ENCODE measurements around the gene RPL22L1. TPM values are rescaled to one million over a fixed set of nuclear protein-coding genes. Genes with fewer than 3 reads are reported as not detected.
"Not testable (repeated sequence)": the region's sequence is repeated elsewhere in the genome, so short reads cannot be mapped to it uniquely, and the experiment has no call there.

RPL22L1 gene
- 46.7 and 64.9 TPM in 2 replicates for total RNA-seq (2014; rRNA removed; shearing (Covaris generic))

DNA sequence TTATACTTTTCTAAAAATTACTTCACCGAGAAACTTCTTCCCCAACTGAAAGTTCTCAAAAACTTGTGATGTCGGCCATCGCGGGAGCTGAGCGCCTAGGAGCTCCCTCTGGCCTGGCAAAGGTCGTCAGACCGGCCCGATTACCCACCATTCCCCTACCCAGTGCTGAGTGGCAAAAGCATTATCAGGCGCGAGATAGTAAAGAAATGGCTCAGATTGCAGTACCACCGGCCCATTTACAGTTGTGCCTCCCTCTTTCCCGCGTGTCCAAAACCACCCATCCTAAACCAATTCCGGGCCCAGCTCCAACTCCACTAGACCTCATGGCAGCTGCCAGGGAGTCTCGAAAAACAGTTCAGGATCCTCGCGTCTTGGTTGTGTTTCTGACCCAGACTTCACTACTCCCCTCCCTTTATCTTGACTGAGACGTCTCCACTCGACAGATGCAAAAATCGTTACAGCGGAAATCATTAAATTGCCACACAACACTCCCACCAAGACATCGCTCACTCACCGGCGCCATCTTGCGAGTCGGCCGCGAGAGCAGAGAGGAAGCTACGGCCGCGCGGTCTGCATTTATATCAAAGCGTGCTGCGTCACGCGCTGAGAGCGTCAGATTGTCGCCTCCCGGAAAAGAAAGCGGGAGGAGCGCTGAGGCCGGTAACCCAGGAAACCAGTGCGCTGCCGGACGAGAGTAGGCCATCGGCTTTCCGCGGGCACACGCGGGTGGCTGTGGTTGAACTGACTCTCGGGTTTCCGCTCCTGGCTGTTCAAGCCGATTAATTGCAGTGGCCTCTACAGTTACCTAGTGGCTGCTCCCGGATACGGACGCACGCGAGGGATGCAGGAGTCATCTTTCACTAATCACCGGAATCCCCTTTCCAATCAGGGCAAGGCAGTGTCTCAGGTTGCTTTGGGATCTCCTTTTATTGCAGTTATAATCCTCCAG is at the start of gene RPL22L1:
RPL22L1 (minus strand) TSS at position 551 of the 949 bp plus-strand sequence; CDS start at position 523, 28 bp downstream.
- H3K36me3 ChIP-seq (replicated peaks; ENCODE audit: control insufficient read depth, insufficient read depth, low read length), result peaks cover 8% of the 10 kb centered on the region
- peak within 1 kb of the TSS; percentile 68 for H3K4me3 ChIP-seq (ENCODE audit: insufficient read depth, low read depth, low read length)
- DNase-seq, result peak; percentile 79
- no peaks in the 10 kb centered on the region for H3K27me3 ChIP-seq (ENCODE audit: control insufficient read depth, insufficient read depth, low read length)

DNA sequence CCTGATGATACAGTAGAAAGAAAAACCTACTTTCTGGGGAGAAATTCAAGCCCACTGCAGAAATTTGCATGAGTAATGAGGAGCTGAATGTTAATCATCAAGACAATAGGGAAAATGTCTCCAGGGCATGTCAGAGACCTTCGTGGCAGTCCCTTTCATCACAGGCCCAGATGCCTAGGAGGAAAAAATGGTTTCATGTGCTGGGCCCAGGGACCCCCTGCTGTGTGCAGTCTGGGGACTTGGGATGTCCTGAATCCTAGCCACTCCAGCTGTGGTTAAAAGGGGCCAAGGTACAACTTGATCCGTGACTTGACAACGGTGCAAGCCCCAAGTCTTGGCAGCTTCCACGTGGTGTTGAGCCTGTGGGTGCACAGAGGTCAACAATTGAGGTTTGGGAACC is 48.7 kb upstream of the RPL22L1 start:
- Histone ChIP-seq H3K4me3 (ENCODE audit: insufficient read depth, low read depth, low read length) (no peak overlapping the region), H3K36me3 (replicated peaks; ENCODE audit: control insufficient read depth, insufficient read depth, low read length) (no peaks in the 10 kb centered on the region), H3K27me3 (ENCODE audit: control insufficient read depth, insufficient read depth, low read length) (no peaks in the 10 kb centered on the region)
- no peak for DNase-seq

DNA sequence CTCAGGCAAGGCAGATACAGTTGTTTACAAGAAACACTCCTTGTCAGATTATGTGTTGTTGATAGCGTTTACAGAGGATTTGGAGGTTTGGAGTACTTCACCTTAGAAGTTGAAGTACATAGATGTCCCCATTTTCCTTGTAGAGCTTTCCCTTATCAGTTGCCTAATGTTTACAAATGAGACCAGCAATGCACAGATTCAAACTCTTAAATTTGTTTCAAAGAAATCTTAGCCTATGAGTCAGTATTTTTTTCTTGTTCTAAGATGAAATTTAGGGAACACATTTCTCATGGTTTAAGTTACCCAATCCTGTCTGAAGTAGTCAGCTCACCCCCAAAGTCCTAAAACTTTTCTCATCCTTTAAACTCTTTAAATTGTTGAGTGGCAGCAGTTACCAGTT is 44.7 kb upstream of the RPL22L1 start:
- Histone ChIP-seq H3K27me3 (ENCODE audit: control insufficient read depth, insufficient read depth, low read length) (no peaks in the 10 kb centered on the region), H3K4me3 (ENCODE audit: insufficient read depth, low read depth, low read length) (no peak overlapping the region), H3K36me3 (replicated peaks; ENCODE audit: control insufficient read depth, insufficient read depth, low read length) (no peaks in the 10 kb centered on the region)
- no peak for DNase-seq

DNA sequence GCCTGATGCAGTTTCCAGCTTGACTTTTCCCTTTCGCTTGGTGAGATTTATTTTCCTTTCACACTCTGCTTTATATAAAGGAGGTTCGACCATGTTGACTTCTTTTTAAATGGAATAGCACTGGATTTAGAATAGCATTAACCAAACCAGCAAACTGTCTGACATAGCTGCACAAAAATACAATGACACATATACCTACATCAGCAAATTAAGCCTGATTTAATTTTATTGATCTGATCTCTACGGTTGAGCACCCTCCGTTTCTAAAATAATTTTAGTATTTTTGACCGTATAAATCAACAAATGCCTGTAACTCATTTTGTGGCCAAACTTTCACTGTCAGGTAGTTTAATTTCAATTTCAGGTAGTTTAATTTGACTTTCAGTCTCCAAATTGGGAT is 44.2 kb upstream of the RPL22L1 start:
- no peaks in the 10 kb centered on the region for H3K36me3 ChIP-seq (replicated peaks; ENCODE audit: control insufficient read depth, insufficient read depth, low read length)
- peaks cover under 1% of the 10 kb centered on the region for H3K27me3 ChIP-seq (ENCODE audit: control insufficient read depth, insufficient read depth, low read length)
- no peak for DNase-seq
- no peak overlapping the region for H3K4me3 ChIP-seq (ENCODE audit: insufficient read depth, low read depth, low read length)

DNA sequence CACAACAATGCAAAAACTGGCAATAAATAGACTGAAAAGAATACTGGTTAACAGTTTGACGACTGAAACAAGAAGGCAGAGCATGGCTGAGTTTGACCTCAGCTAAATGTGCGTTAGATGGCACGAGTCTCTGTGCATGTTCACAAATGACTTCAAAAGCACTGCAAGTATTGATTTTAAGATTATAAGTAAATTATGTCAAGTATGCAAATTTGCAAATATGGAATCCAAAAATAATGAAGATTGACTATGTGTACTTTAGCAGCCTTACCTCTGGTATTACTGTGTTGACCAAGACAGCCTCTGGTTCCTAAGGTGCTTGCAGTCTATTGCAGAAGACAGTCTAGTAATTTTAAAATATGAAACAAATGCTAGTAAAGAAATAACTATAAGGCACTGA is 41.1 kb upstream of the RPL22L1 start:
- Histone ChIP-seq H3K36me3 (replicated peaks; ENCODE audit: control insufficient read depth, insufficient read depth, low read length) (no peaks in the 10 kb centered on the region), H3K4me3 (ENCODE audit: insufficient read depth, low read depth, low read length) (no peak overlapping the region), H3K27me3 (ENCODE audit: control insufficient read depth, insufficient read depth, low read length) (peaks cover 20% of the 10 kb centered on the region)
- DNase-seq, result no peak

DNA sequence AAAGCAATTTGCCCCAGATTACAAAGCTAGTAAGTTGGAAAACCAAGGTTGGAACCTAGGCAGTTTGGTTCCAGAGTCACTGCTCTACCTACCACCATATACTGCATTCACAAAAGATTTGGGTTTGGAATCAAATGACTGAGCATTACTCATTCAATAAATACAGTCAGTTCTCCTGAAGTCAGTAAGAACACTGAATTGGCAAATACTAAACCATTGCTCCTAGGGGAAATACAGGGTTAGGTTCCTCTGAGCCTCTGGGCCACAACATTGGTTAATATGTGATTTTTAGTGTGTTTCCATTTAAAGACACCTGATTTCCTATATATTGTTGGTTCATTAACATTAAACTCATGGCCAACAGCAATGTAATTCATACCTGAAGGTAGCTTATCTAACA is 40.5 kb upstream of the RPL22L1 start:
- no peak overlapping the region for H3K4me3 ChIP-seq (ENCODE audit: insufficient read depth, low read depth, low read length)
- peaks cover 20% of the 10 kb centered on the region for H3K27me3 ChIP-seq (ENCODE audit: control insufficient read depth, insufficient read depth, low read length)
- DNase-seq, result no peak
- no peaks in the 10 kb centered on the region for H3K36me3 ChIP-seq (replicated peaks; ENCODE audit: control insufficient read depth, insufficient read depth, low read length)

DNA sequence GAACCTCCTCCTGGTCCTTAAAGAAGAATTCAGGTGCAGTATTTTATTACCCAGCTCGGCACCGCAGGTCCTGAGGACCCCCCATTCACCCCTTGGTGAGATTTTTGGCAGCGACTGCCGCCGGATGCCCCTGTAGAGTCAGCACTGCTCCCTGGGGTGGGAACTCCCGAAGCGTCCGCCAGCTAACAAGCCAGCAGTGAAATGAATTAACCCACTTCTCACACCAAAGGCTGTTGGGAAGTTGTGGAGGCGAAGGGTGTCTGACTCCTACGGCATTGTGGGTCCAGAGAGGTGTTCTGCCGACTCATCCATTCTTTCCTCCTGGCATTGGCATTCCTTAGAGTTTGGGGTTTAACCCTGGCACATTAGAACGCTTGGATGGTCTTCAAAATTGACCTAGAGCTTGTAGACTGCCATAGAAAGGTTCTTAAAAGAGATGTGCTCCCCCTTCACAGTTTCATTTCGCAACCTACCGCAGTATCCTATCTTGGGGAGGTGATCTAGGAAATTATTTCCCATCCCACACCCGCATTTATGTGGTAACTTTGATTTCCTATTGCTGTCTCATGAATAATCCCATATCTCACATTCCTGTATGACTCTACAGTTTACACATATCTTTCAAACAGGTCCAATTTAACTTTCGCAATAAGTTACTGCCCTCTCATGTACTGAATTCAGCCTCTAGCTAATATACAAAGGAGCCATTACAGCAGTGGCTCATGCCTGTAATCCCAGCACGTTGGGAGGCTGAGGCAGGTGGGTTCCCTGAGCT is 39.3 kb upstream of the RPL22L1 start:
- DNase-seq, result no peak
- H3K36me3 ChIP-seq (replicated peaks; ENCODE audit: control insufficient read depth, insufficient read depth, low read length), result no peaks in the 10 kb centered on the region
- H3K27me3 ChIP-seq (ENCODE audit: control insufficient read depth, insufficient read depth, low read length), result peaks cover 20% of the 10 kb centered on the region
- no peak overlapping the region for H3K4me3 ChIP-seq (ENCODE audit: insufficient read depth, low read depth, low read length)

DNA sequence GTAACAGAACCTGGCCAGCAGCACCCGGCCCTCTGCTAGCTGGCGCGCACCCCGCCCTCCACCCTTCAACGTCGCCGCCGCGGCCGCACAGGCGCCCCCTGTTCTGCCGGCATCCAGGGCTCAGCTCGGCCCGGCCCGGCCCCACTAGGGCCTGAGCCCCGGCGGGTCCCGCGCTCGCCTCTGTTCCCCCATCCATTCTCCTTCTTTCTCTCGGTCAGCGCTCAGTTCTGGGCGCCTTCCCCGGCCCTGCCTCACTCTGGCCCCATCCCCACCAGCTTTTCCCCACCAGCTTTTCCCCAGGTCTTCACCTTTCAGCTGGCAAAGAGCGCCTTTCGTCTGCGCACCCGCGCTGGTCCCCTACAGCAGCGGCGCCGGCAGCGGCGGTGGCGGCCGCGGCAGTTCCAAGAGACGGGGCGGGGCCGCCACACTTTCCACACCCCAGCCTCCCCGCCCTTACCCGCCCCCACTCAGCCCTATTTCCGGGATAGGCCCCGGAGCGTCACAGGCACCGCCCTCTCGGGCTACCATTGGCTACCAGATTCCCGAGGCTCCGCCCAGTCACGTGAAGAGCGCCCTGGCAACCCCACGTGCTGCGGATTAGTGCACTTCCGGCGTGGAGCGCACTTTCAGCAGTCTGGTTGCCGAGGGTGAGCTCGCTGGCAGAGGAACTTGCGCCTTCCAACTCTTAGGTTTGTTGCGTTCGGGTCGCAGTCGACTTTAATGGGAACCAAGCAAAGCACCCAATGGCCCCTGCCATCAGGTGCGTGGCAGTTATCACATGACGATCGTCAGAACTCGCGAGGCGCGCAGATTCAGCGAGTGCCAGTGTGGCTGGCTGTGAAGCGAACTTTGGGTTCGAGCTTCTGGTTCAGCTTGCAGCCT is 38.5 kb upstream of the RPL22L1 start, which contains the start of gene EIF5A2:
EIF5A2 (minus strand) TSS at position 403 of the 882 bp plus-strand sequence. CDS start 831 bp downstream, outside the sequence.
- DNase-seq, result peak; percentile 97
- H3K27me3 ChIP-seq (ENCODE audit: control insufficient read depth, insufficient read depth, low read length), result peaks cover 20% of the 10 kb centered on the region
- H3K36me3 ChIP-seq (replicated peaks; ENCODE audit: control insufficient read depth, insufficient read depth, low read length), result no peaks in the 10 kb centered on the region
- H3K4me3 ChIP-seq (ENCODE audit: insufficient read depth, low read depth, low read length), result peak within 1 kb of the TSS; percentile 65

DNA sequence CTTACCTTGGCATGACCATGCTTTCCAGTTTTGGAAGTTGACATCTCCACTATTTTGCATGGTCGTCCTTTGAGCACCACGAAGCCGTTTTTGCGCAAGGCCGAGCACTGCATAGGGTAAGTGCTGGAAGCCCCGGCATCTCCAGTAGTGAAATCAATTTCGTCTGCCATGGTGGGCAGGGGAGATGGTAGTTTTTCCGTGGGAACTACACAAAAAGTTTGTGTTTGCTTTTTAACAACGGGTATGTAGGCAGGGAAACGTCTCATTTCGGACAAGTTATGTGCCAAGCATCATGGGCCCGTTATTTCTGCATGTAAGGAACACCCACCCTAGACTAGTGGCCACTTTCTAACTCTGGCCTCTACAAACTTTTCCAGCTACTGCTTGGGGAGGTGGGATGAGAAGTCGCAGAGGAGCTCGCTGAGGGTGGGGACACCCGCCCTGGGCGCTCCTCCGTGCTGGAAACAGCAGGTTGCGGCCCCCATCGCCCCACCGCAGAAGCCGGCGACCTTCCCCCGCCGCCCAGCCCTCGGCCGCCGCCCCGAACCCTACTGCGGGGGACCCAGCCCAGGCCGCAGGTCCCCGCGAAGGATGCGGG is 37.7 kb upstream of the RPL22L1 start:
- Histone ChIP-seq H3K27me3 (ENCODE audit: control insufficient read depth, insufficient read depth, low read length) (peaks cover 20% of the 10 kb centered on the region), H3K36me3 (replicated peaks; ENCODE audit: control insufficient read depth, insufficient read depth, low read length) (no peaks in the 10 kb centered on the region), H3K4me3 (ENCODE audit: insufficient read depth, low read depth, low read length) (peak overlapping the region; percentile 65)
- DNase-seq, result no peak

DNA sequence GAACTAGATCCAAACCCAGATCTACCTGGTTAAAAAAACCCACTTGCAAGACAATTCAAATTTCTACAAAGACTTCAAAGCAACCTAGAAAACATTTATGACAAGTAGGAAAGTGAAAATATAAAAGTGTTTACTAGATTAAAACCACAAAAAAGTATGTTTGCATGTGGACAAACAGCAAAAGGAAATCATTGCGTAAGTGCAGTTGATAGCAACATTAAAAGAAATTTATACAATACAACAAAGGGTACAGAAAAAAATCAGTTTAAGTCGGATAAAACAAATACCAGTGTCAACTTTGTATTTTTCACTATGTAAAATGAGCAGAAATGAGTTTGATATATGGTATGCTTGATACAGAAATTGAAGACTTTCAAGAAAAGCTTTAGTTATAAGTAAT is 35.9 kb upstream of the RPL22L1 start:
- peaks cover 20% of the 10 kb centered on the region for H3K27me3 ChIP-seq (ENCODE audit: control insufficient read depth, insufficient read depth, low read length)
- H3K4me3 ChIP-seq (ENCODE audit: insufficient read depth, low read depth, low read length), result no peak overlapping the region
- no peaks in the 10 kb centered on the region for H3K36me3 ChIP-seq (replicated peaks; ENCODE audit: control insufficient read depth, insufficient read depth, low read length)
- no peak for DNase-seq

DNA sequence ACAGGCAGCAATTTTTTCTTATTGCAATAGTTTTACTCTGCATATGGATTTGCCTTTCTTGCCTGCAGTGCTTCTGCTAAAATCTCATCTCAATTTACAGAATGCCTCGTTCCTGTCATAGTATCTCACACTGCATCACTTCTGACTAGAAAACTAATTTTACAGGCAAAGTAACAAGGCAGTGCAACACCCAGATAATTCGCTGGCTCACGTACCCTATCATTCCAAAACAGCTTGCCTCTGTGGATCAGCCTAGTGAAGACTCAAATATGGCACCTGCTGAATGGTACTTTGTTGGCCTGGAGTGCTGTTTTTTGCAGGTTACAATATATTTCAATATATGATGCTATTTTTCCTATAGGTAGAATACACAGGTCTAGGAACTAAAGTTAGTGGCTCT is 33.1 kb upstream of the RPL22L1 start:
- Histone ChIP-seq H3K36me3 (replicated peaks; ENCODE audit: control insufficient read depth, insufficient read depth, low read length) (no peaks in the 10 kb centered on the region; the same call in 1 of the 2 replicates), H3K4me3 (ENCODE audit: insufficient read depth, low read depth, low read length) (no peak overlapping the region), H3K27me3 (ENCODE audit: control insufficient read depth, insufficient read depth, low read length) (peaks cover 14% of the 10 kb centered on the region)
- DNase-seq, result no peak

DNA sequence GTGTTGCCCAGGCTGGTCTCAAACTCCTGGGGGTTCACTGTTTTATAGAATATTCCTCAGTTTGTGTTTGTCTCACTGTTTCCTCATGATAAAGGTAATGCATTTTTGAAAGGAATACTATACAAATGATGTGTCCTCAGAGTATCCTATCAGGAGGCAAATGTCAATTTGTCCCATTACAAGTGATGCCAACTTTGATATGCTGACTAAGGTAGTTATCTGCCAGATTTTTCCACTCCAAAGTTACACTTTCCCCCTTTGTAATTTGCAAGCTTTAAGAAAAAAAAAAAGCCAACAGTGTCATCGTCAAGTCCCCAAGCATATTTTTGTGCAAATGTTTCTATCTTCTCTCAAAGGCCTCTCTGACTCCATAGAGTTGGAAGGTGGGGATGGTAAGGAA is 29.5 kb upstream of the RPL22L1 start:
- no peak for DNase-seq
- Histone ChIP-seq H3K27me3 (ENCODE audit: control insufficient read depth, insufficient read depth, low read length) (no peaks in the 10 kb centered on the region), H3K36me3 (replicated peaks; ENCODE audit: control insufficient read depth, insufficient read depth, low read length) (no peaks in the 10 kb centered on the region; the same call in 1 of the 2 replicates), H3K4me3 (ENCODE audit: insufficient read depth, low read depth, low read length) (no peak overlapping the region)

DNA sequence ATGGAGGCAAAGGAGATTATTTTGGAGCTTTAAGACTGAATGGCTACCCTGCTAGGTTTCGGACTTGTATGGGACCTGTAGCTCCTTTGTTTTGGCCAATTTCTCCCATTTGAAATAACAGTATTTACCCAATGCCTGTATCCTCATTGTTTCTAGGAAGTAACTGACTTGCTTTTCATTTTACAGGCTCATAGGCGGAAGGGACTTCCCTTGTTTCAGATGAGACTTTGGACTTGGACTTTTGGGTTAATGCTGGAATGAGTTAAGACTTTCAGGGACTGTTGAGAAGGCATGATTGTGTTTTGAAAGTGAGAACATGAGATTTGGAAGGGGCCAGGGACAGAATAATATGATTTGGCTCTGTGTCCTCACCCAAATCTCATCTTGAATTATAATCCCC is 28.0 kb upstream of the RPL22L1 start:
- no peaks in the 10 kb centered on the region; the same call in none of the 2 replicates for H3K36me3 ChIP-seq (replicated peaks; ENCODE audit: control insufficient read depth, insufficient read depth, low read length)
- DNase-seq, result no peak
- no peak overlapping the region for H3K4me3 ChIP-seq (ENCODE audit: insufficient read depth, low read depth, low read length)
- H3K27me3 ChIP-seq (ENCODE audit: control insufficient read depth, insufficient read depth, low read length), result no peaks in the 10 kb centered on the region

DNA sequence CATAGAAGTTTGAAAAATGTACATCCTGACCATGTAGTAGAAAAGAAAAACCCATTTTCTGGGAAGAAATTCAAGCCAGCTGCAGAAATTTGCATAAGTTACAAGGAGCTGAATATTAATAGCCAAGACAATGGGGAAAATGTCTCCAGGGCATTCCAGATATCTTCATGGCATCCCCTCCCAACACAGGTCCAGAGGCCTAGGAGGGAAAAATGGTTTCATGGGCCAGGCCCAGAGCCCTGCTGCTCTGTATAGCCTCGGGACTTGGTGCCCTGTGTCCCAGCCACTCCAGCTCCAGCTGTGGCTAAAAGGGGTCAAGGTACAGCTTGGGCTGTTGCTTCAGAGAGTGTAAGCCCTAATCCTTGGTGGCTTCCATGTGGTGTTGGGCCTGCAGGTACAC is 27.2 kb upstream of the RPL22L1 start:
- DNase-seq; H3K27me3 ChIP-seq (ENCODE audit: control insufficient read depth, insufficient read depth, low read length); H3K36me3 ChIP-seq (replicated peaks; ENCODE audit: control insufficient read depth, insufficient read depth, low read length): not testable (repeated sequence)

More for the DNA sequence above, 27.2 kb upstream of the RPL22L1 start:
- H3K4me3 ChIP-seq (ENCODE audit: insufficient read depth, low read depth, low read length), result not testable (repeated sequence)
